NCI-H2196 (cell line): ENCODE measurements around the gene PPP6R3.
"Not testable (repeated sequence)": the region's sequence is repeated elsewhere in the genome, so short reads cannot be mapped to it uniquely, and the experiment has no call there.

ENCODE experiments used
- DNase-seq: peaks from one replicate; lab custom pipeline; 2025; ENCODE audit not compliant: unreplicated experiment; lab: John Stamatoyannopoulos, UW

The PPP6R3 gene

DNA sequence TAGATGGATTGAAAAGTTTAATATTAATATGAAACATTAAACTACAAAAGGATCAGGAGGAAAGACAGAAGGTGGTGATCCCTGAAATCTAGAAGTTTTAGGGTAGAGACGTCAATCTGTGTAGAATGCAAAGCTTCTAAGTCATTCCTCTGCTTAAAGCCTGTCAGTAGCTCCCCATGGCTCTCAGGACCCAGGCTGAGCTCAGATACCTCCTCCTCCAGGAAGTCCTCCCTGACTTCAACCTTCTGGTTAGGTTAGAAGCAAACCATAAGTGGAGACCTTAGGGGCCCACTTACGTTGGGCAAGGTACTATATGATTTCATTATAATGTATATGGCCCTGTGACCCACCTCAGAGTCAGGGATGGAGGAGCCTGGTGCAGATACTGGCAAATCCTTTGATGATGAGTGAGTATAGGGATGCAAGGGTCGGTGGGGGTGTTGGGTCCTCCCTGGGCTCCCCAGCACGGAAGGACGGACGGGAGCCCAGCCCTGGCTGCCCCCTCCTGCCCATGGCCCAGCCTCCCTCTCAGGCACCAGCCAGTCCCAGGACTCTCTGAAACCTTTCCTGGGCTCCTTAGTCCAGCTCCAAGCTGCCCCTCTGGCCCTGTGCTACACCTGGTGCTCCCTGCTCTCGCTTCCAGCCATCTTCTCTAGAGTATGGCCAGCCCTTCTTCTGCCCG, 3.2 kb upstream of the PPP6R3 start:
- DNase-seq: no peak

GRCh38 chr11:68457898-68458249, 2.7 kb upstream of the PPP6R3 start:
- no peak for DNase-seq

DNA sequence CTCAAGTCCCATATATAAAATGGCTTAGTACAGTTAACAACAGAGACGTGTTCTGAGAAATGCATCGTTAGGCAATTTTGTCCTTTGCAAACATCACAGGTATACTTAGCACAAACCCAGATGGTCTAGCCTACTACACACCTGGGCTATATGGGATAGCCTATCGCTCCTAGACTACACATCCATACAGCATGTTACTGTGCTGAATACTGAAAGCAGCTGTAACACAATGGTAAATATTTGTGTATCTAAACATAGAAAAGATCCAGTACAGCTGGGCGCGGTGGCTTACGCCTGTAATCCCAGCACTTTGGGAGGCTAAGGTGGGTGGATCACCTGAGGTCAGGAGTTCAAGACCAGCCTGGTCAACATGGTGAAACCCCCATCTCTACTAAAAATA, 2.2 kb upstream of the PPP6R3 start:
- DNase-seq: not testable (repeated sequence)

- DNase-seq: peak; percentile 99
Measured at GRCh38 chr11:68459886-68460740, 439 bp upstream of the PPP6R3 start.

DNA sequence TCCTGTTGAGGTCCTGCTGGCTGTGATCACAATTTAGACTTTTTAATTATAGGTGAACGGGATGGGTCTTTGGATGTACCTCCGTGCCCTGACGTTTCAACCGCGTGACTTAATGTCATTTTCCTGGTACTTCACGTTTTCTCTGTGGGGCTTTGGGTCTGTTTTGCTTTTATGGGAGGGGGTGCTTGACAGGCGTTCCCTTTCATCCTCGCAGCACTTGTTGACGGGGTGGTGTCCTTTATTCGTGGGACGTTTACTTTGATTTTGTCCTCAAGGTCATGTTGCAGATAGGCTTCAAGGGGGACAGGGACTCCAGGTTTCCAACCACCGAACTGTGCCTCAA, 994 bp downstream of the PPP6R3 start:
- no peak for DNase-seq

DNA sequence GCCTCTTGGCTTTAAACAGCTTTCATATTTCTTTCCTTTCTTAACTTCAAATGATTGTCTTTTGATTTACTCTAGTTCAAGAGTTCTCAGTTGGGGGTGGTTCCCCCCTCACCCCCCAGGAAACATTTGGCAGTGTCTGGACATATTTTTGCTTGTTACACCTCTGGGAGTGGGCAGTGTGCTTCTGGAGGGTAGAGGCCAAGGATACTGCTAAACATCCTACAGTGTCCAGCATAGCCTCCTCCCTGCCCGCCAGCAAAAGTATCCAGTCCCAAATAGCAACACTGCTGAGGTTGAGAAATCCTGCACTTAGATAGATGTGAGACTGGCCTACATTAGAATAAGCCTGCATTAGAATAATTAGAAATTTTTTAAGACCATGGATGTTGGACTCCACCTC, 3.2 kb downstream of the PPP6R3 start:
- DNase-seq: no peak

DNA sequence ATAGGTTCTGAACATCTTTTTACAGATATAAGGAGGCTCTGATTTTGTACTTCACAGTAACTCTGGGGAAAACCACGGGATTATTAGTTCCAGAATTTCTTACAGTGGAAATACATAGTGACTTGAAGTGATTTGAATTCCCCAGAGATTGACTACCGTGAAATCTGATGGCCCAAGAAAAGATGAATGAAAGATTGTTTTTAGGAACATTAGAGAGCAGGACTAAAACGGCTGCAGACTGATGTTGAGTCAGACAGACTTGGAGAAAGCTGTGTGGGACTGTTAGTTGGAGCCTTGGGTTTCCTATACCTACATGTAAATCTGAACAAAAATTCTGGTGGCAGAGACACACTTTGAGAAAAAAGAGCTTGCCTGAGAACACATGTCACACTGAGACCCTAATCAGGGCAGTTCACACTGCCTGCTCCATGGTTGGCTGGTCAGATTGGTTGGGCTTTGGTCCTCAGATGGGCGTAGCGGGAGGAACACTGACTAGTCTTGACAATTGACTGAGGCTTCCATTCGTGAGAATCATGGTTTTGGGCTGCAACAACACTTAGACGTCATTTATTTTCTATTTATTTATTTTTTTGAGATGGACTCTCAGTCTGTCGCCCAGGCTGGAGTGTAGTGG, 6.8 kb downstream of the PPP6R3 start:
- no peak for DNase-seq

GRCh38 chr11:68468217-68468828, 7.8 kb downstream of the PPP6R3 start:
- DNase-seq: no peak

GRCh38 chr11:68469122-68469521, 8.6 kb downstream of the PPP6R3 start:
- DNase-seq: no peak

DNA sequence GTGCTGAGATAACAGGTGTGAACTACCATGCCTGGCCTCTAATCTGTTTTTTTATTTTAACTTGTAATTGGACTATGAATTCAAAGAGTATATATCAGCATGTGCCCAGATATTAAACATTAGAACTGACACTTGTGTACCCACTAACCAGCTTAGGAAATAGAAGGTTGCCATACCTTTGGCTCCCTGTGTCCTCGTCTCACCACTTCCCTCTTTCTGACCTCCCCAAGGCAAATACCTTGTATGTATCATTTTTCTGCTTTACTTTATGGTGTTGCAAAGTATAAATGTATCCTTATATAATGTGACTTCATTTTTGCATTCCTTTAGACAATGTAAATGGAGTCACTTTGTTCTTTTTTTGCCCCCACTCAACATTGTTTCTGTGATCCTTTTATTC, 9.1 kb downstream of the PPP6R3 start:
- DNase-seq: no peak

DNA sequence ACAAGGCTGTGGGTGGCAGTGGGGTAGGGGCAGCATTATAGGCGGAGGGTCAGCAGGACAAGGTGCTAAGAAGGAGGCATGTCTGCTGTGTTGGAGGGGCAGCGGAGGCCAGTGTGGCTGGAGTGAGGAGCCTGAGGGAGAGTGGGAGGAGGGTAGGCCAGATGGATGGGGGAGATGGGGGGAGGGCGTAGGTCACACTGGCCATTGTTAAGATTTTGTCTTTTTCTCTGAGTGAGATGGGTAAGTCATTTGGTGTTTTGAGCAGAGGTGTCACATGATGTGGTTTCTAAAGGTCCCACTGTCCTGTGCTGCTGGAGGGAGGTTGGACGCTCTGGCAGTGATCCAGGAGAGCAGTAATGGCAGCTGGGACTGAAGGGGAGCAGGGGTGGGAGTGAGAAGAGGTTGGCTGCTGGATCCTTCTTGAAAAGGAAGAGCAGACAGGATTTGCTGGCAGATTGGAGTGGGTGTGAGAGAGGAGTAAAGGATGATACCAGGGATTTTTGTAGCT, 9.8 kb downstream of the PPP6R3 start:
- no peak for DNase-seq

DNA sequence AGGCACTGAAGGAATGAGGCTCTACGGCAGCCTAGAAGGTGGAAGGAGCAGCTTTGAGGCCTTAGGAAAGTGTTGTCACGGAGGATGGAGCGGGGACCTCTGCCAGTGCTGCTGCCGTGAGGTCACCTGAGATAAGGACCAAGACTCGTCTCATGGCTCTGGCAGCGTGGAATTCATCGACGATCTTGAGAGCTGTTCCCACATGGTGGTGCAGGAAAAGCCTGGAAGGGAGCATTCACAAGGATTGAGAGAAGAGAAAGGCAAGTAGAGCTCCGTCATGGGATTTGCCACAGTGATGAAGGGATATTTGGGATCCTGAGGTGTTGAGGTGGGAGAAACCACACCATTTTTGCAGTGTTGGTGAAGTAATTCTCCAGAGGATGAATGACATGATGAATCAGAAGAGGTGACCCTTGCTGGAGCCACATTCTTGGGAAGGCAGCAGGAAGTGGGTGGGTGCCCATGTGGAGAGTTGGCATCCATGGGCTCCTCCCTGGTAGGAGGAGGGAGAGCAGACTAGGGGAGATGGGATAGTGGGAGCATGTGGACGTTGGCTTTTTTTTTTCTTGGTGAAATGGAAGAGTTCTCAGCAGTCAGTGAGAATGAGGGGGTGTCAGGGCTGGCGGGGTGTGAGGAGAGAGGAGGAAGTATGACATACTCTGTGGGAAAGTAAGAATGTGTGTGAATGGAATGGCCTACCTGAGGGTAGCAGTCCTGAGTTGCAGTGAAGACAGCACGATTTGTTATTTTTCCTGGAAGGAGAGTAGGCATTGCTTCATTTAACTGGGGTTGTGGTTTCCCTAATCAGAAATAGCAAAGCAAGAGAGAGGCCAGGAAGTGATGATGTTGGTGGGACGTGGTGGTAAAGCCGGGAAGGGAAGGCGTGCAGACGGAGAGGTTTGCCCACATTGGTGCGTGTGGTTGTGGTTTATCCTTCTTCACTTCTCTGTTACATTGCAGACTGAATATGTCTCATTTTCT, 11.1 kb downstream of the PPP6R3 start:
- DNase-seq: no peak

DNA sequence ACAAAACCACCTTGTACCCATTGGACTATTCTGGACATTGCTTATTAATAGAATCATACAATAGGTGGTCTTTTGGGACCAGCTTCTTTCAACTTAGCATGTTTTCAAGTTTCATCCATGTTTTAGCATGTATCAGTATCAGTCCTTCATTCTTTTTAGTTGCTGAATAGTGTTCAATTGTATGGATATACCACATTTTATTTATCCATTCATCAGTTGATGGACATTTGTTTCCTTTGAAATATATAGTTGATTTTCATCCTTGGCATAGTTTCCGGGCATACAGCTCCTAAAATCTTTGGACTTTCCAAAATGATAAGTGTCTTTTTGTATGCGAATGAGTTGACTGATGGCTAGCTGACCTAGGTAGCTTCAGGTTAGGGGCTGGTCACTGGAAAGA, 12.2 kb downstream of the PPP6R3 start:
- DNase-seq: no peak

GRCh38 chr11:68473693-68474092, 13.1 kb downstream of the PPP6R3 start:
- DNase-seq: no peak

- not testable (repeated sequence) for DNase-seq
Measured at GRCh38 chr11:68475626-68476025, 15.1 kb downstream of the PPP6R3 start.

GRCh38 chr11:68479390-68479789, 18.8 kb downstream of the PPP6R3 start:
- no peak for DNase-seq

GRCh38 chr11:68480193-68480592, 19.6 kb downstream of the PPP6R3 start:
- no peak for DNase-seq

- DNase-seq: no peak
Measured at GRCh38 chr11:68480852-68481510, 20.4 kb downstream of the PPP6R3 start.

- no peak for DNase-seq
Measured at GRCh38 chr11:68481579-68482240, 21.2 kb downstream of the PPP6R3 start.
